Spleen (tissue), 11 donors: Measurements from ENCODE around the gene PADI2. TPM values are rescaled to one million over a fixed set of nuclear protein-coding genes. Genes with fewer than 3 reads are reported as not detected.

Source experiments
- DNase-seq: peaks from one replicate; pipeline ENCODE4 v3.0.0-alpha.2; 2020
- H3K27ac ChIP-seq, 8 donors: fragments of 200-600 bp; sonication (generic) in 7 of 8; 1 replicate in 4 of 8; 2 replicates in 4 of 8; pipeline versions ENCODE4 v1.5.0 to v1.8.0; 2016 to 2021; ENCODE audit warnings: inconsistent platforms in 4 of 8, mild to moderate bottlenecking in 4 of 8, moderate library complexity in 1 of 8
- H3K27me3 ChIP-seq, 7 donors: fragments of 200-600 bp; sonication (generic) in 6 of 7; replicated peaks in 1 of 7; 1 replicate in 4 of 7; 2 replicates in 3 of 7; pipeline versions ENCODE4 v1.5.0 to v1.8.0; 2016 to 2021; ENCODE audit warnings: inconsistent platforms in 3 of 7, mild to moderate bottlenecking in 1 of 7
- H3K36me3 ChIP-seq, 6 donors: fragments of 200-600 bp; sonication (generic) in 5 of 6; 1 replicate in 4 of 6; 2 replicates in 2 of 6; pipeline versions ENCODE4 v1.5.0 to v1.8.0; 2016 to 2021; ENCODE audit warnings: inconsistent platforms in 2 of 6
- H3K4me1 ChIP-seq, 6 donors: fragments of 200-600 bp; sonication (generic) in 5 of 6; 1 replicate in 3 of 6; 2 replicates in 3 of 6; pipeline versions ENCODE4 v1.5.0 to v1.8.0; 2016 to 2021; ENCODE audit warnings: inconsistent platforms in 3 of 6
- H3K4me3 ChIP-seq, 8 donors: fragments of 200-600 bp; sonication (generic) in 7 of 8; 1 replicate in 4 of 8; 2 replicates in 4 of 8; pipeline versions ENCODE4 v1.5.0 to v1.8.0; 2016 to 2021; ENCODE audit warnings: inconsistent platforms in 4 of 8, mild to moderate bottlenecking in 4 of 8, moderate library complexity in 2 of 8
- H3K9me3 ChIP-seq, 8 donors: fragments of 200-600 bp; sonication (generic) in 7 of 8; 1 replicate in 4 of 8; 2 replicates in 4 of 8; pipeline versions ENCODE4 v1.5.0 to v1.8.0; 2016 to 2021; ENCODE audit warnings: inconsistent platforms in 4 of 8
- CTCF ChIP-seq, 11 experiments: fragments of 200-600 bp in 7 of 11; fragments of 450-650 bp in 4 of 11; sonication (generic) in 4 of 11; IDR thresholded peaks in 8 of 11; conservative IDR thresholded peaks in 3 of 11; 1 replicate in 7 of 11; 2 replicates in 4 of 11; pipeline versions ENCODE4 v1.4.0 to v1.8.0; 2016 to 2021; ENCODE audit warnings: antibody characterized with exemption in 11 of 11, inconsistent platforms in 4 of 11, mild to moderate bottlenecking in 1 of 11
- POLR2A ChIP-seq, 3 donors: fragments of 450-650 bp; IDR thresholded peaks; one replicate each; pipeline ENCODE4 v1.5.1; 2017; ENCODE audit warnings: antibody characterized with exemption in 3 of 3, mild to moderate bottlenecking in 1 of 3
- POLR2AphosphoS5 ChIP-seq, 3 donors: sonication (generic); formaldehyde crosslinking; IDR thresholded peaks; one replicate each; pipeline ENCODE4 v1.5.1; 2017; ENCODE audit warnings: antibody characterized with exemption in 3 of 3
- WGBS, 5 donors: extraction: QIAGEN DNeasy Blood & Tissue Kit in 3 of 5; methylation state at CpG; one replicate each; pipeline versions ENCODE4 v1.1.5 to v1.1.7; 2013 to 2018; 5-methylcytosine and 5-hydroxymethylcytosine counted together
- intact Hi-C: fragments of 100-400 bp; cut with DNase I; formaldehyde crosslinking; loops from one replicate; pipeline ENCODE4 v1.15.0; 2023; ENCODE audit warnings: low total_unique reads
- polyA plus RNA-seq, 3 donors: library from polyadenylated mRNA; stranded (reverse); fragments of 200-250 nt; gene quantifications; one replicate each; pipeline ENCODE4 v1.2.1, GENCODE V29; 2013
- total RNA-seq, 7 donors: library from RNA; depleted of rRNA in 3 of 7; stranded (reverse); fragments of >200 nt in 3 of 7; fragmentation: NEBNext Ultra II Directional in 4 of 7; extraction: Animal tissue kit (Norgen Biotek cat#: 25700) in 4 of 7; gene quantifications; one replicate each; pipeline versions ENCODE4 v1.1.0 to v1.2.1, GENCODE V29; 2016 to 2021
- donor health status: healthy with polysubstance abuse.
- donor health status: DM: no; HTN: no; CAD: no; lungs with moderate emphysema.
- donor health status: DM: no; HTN: no; CAD: no.
- donor health status: Bipolar disorder and iron deficiency.
- donor health status: healthy.
- donor health status: DM: no; HTN: no; CAD: no.
- donor health status: DM: yes; HTN: yes; CAD: no.

PADI2 gene
- total and polyA plus RNA-seq, 10 donors = 0.50 to 63.6 (median 18.6) TPM

- no peak overlapping the region for H3K4me3 ChIP-seq
- no peak for DNase-seq
- H3K36me3 ChIP-seq = no peaks in the 10 kb centered on the region
- no peaks in the 10 kb centered on the region for H3K9me3 ChIP-seq
- H3K27ac ChIP-seq = no peak overlapping the region
- intact Hi-C loops = no loop called here
- no peaks in the 10 kb centered on the region for H3K4me1 ChIP-seq
- peaks cover 0 to 17% (median 0%) of the 10 kb centered on the region in 7 donors for H3K27me3 ChIP-seq
- TF ChIP-seq POLR2AphosphoS5 (IDR thresholded peaks at IDR 0.05) (no peak), POLR2A (IDR thresholded peaks at IDR 0.05) (no peak), CTCF (IDR thresholded peaks at IDR 0.05 in 8 of 11, conservative IDR thresholded peaks at IDR 0.05 in 3 of 11) (no peak)
- WGBS, 5 donors = 60 to 77% (median 69%) methylated on average over 5 of the region's 5 CpGs
These were observed 16.3 kb upstream of the PADI2 start for GRCh38 chr1:17135530-17135929.

- H3K4me1 ChIP-seq = no peaks in the 10 kb centered on the region
- TF ChIP-seq CTCF (IDR thresholded peaks at IDR 0.05 in 8 of 11, conservative IDR thresholded peaks at IDR 0.05 in 3 of 11) (peak in 1 of 11 experiments; percentile 5), POLR2A (IDR thresholded peaks at IDR 0.05) (no peak), POLR2AphosphoS5 (IDR thresholded peaks at IDR 0.05) (no peak)
- H3K27ac ChIP-seq = no peak overlapping the region
- no peaks in the 10 kb centered on the region for H3K9me3 ChIP-seq
- 93 to 99% (median 96%) methylated on average over 7 of the region's 7 CpGs for WGBS, 5 donors
- peaks cover 0 to 17% (median 0%) of the 10 kb centered on the region in 7 donors for H3K27me3 ChIP-seq
- no peak for DNase-seq
- no peaks in the 10 kb centered on the region for H3K36me3 ChIP-seq
- H3K4me3 ChIP-seq = no peak overlapping the region
- intact Hi-C loops = no loop called here
These were observed 15.5 kb upstream of the PADI2 start for GRCh38 chr1:17134724-17135123.

GRCh38 chr1:17134034-17134433 lies 14.8 kb upstream of the PADI2 start:
- no peaks in the 10 kb centered on the region for H3K36me3 ChIP-seq
- DNase-seq = no peak
- intact Hi-C loops = no loop called here
- H3K9me3 ChIP-seq = no peaks in the 10 kb centered on the region
- 78 to 88% (median 85%) methylated on average over 4 of the region's 4 CpGs for WGBS, 5 donors
- peaks cover 0 to 4% (median under 1%) of the 10 kb centered on the region in 6 donors for H3K4me1 ChIP-seq
- H3K4me3 ChIP-seq = no peak overlapping the region
- H3K27ac ChIP-seq = no peak overlapping the region
- TF ChIP-seq POLR2A (IDR thresholded peaks at IDR 0.05) (no peak), POLR2AphosphoS5 (IDR thresholded peaks at IDR 0.05) (no peak), CTCF (IDR thresholded peaks at IDR 0.05 in 8 of 11, conservative IDR thresholded peaks at IDR 0.05 in 3 of 11) (no peak)
- H3K27me3 ChIP-seq = peaks cover 0 to 17% (median 0%) of the 10 kb centered on the region in 7 donors

- 73 to 82% (median 78%) methylated on average over 3 of the region's 3 CpGs for WGBS, 5 donors
- Histone ChIP-seq H3K4me1 (peaks cover 0 to 31% (median 18%) of the 10 kb centered on the region in 6 donors), H3K9me3 (no peaks in the 10 kb centered on the region), H3K27me3 (peaks cover 0 to 12% (median 0%) of the 10 kb centered on the region in 7 donors), H3K4me3 (no peak overlapping the region), H3K36me3 (no peaks in the 10 kb centered on the region), H3K27ac (no peak overlapping the region)
- intact Hi-C loops = no loop called here
- no peak for TF ChIP-seq CTCF (IDR thresholded peaks at IDR 0.05 in 8 of 11, conservative IDR thresholded peaks at IDR 0.05 in 3 of 11)
- no peak for TF ChIP-seq POLR2AphosphoS5 (IDR thresholded peaks at IDR 0.05)
- no peak for TF ChIP-seq POLR2A (IDR thresholded peaks at IDR 0.05)
- DNase-seq = no peak
These were observed 10.9 kb upstream of the PADI2 start for GRCh38 chr1:17130138-17130635.
